Gastrocnemius medialis (tissue), 4 donors: ENCODE measurements around the gene FBN2. TPM values are rescaled to one million over a fixed set of nuclear protein-coding genes. Genes with fewer than 3 reads are reported as not detected.

Experiments used
- ATAC-seq, 2 donors: fragments of 150-250 bp; one replicate each; pipeline ENCODE4 v1.9.1; 2016
- DNase-seq, 2 donors: peaks; one replicate each; pipeline ENCODE4 v3.0.0-alpha.2; 2019
- H3K27ac ChIP-seq, 4 donors: fragments of 200-600 bp; sonication (generic); 1 replicate in 1 of 4; 2 replicates in 3 of 4; pipeline ENCODE4 v1.5.1; 2016 to 2018; ENCODE audit warnings: mild to moderate bottlenecking in 2 of 4, moderate library complexity in 1 of 4
- H3K27me3 ChIP-seq, 3 donors: fragments of 200-600 bp; sonication (generic) in 2 of 3; 1 replicate in 1 of 3; 2 replicates in 2 of 3; pipeline versions ENCODE4 v1.5.1 to v1.6.0; 2016 to 2019; ENCODE audit warnings: mild to moderate bottlenecking in 1 of 3, moderate library complexity in 1 of 3
- H3K36me3 ChIP-seq, 2 donors: fragments of 200-600 bp; sonication (generic) in 1 of 2; one replicate each; pipeline ENCODE4 v1.5.1; 2017 to 2018
- H3K4me1 ChIP-seq, 2 donors: fragments of 200-600 bp; sonication (generic) in 1 of 2; one replicate each; pipeline ENCODE4 v1.5.1; 2016 to 2017; ENCODE audit warnings: mild to moderate bottlenecking in 2 of 2
- H3K4me3 ChIP-seq, 4 donors: fragments of 200-600 bp; sonication (generic) in 3 of 4; 1 replicate in 1 of 4; 2 replicates in 3 of 4; pipeline ENCODE4 v1.5.1; 2016 to 2019; ENCODE audit warnings: mild to moderate bottlenecking in 2 of 4
- H3K9me3 ChIP-seq, 3 donors: fragments of 200-600 bp; sonication (generic) in 2 of 3; 1 replicate in 1 of 3; 2 replicates in 2 of 3; pipeline ENCODE4 v1.5.1; 2016 to 2019
- POLR2A ChIP-seq, 2 donors: fragments of 450-650 bp; IDR thresholded peaks; one replicate each; pipeline ENCODE4 v1.6.1; 2017; ENCODE audit warnings: antibody characterized with exemption in 2 of 2, mild to moderate bottlenecking in 2 of 2, moderate library complexity in 2 of 2
- in situ Hi-C, 4 donors: fragments of 200-750 bp; cut with MboI; loops; one replicate each; pipeline versions ENCODE4 v1.15.0 to v1.8.0; 2017; ENCODE audit warnings: low sequenced_read_pairs in 4 of 4
- intact Hi-C: fragments of 100-400 bp; cut with DNase I; formaldehyde crosslinking; loops from one replicate; pipeline ENCODE4 v1.15.1; 2023; ENCODE audit warnings: low total_unique reads
- total RNA-seq, 4 donors: library from RNA; depleted of rRNA; stranded (reverse); fragments of >200 nt; gene quantifications; one replicate each; pipeline versions ENCODE4 v1.1.0 to v1.2.3, GENCODE V29; 2016
- TF ChIP-seq, protein P1 (sequence below), 5 experiments: fragments of 450-650 bp in 3 of 5; fragments of 200-600 bp in 2 of 5; sonication (generic) in 2 of 5; IDR thresholded peaks in 4 of 5; conservative IDR thresholded peaks in 1 of 5; 1 replicate in 4 of 5; 2 replicates in 1 of 5; pipeline ENCODE4 v1.5.1; 2016 to 2019; ENCODE audit warnings: antibody characterized with exemption in 5 of 5, mild to moderate bottlenecking in 3 of 5, moderate library complexity in 3 of 5

FBN2 gene
- total RNA-seq, 4 donors from 2014 or later = 0.07 to 0.20 TPM; not detected in 2

GRCh38 chr5:128276537-128277216, 261.4 kb downstream of the FBN2 start:
- DNase-seq (no peak), ATAC-seq (no peak)
- no peaks in the 10 kb centered on the region for H3K27me3 ChIP-seq

DNA sequence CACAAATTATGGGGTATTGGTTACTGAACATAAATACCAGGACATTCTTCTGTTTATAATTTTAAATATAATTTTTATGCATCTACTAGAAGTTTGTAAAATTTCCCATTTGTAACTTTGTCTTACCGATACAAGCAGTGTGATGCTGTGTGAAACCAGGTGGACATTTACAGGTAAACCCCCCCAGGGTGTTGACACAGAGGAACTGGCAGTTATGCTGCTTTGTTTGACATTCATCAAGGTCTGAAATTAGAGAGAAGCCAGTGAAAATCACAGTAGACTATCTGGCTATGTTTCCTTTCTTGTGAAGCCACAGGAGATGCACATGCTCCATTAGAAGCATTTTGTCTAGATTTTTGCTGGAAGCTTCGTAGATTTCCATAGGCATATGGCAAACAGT, 263.6 kb downstream of the FBN2 start:
- no peaks in the 10 kb centered on the region for H3K36me3 ChIP-seq
- intact Hi-C loops (no loop called here), in situ Hi-C loops (no loop called here)
- no peaks in the 10 kb centered on the region for H3K4me1 ChIP-seq
- no peaks in the 10 kb centered on the region for H3K27me3 ChIP-seq
- H3K27ac ChIP-seq = no peak overlapping the region
- no peaks in the 10 kb centered on the region for H3K9me3 ChIP-seq
- no peak for DNase-seq
- no peak overlapping the region for H3K4me3 ChIP-seq
- no peak for ATAC-seq
- TF ChIP-seq, protein P1, sequence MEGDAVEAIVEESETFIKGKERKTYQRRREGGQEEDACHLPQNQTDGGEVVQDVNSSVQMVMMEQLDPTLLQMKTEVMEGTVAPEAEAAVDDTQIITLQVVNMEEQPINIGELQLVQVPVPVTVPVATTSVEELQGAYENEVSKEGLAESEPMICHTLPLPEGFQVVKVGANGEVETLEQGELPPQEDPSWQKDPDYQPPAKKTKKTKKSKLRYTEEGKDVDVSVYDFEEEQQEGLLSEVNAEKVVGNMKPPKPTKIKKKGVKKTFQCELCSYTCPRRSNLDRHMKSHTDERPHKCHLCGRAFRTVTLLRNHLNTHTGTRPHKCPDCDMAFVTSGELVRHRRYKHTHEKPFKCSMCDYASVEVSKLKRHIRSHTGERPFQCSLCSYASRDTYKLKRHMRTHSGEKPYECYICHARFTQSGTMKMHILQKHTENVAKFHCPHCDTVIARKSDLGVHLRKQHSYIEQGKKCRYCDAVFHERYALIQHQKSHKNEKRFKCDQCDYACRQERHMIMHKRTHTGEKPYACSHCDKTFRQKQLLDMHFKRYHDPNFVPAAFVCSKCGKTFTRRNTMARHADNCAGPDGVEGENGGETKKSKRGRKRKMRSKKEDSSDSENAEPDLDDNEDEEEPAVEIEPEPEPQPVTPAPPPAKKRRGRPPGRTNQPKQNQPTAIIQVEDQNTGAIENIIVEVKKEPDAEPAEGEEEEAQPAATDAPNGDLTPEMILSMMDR (IDR thresholded peaks at IDR 0.05 in 4 of 5, conservative IDR thresholded peaks at IDR 0.05 in 1 of 5) = no peak
- TF ChIP-seq POLR2A (IDR thresholded peaks at IDR 0.05) = no peak

More at GRCh38 chr5:128276537-128277216, 261.4 kb downstream of the FBN2 start:
- Histone ChIP-seq H3K4me3 (no peak overlapping the region), H3K27ac (no peak overlapping the region), H3K4me1 (no peaks in the 10 kb centered on the region), H3K36me3 (no peaks in the 10 kb centered on the region), H3K9me3 (no peaks in the 10 kb centered on the region)
- TF ChIP-seq, protein P1 (IDR thresholded peaks at IDR 0.05 in 4 of 5, conservative IDR thresholded peaks at IDR 0.05 in 1 of 5) = no peak
- TF ChIP-seq POLR2A (IDR thresholded peaks at IDR 0.05) = no peak
- intact Hi-C loops (no loop called here), in situ Hi-C loops (no loop called here)

DNA sequence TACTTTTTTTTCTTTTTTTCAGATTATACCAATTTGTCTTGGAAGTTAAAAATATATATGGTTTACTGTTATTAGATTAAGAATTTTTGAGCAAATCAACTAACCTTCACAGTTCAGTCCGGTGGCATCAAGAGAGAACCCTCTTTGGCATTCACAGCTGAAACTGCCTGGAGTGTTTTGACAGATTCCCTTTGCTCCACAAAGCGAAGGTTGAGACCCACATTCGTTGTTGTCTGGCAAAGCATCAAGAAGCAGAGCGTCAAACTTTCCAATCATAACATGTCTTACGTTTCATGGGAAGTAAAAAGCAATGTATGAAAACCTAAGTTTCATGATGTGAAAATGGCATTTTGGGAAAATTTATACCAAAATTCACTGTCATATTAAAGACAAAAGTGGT, 264.3 kb downstream of the FBN2 start:
- H3K27me3 ChIP-seq = no peaks in the 10 kb centered on the region
- DNase-seq (no peak), ATAC-seq (no peak)
- no peak overlapping the region for H3K27ac ChIP-seq
- TF ChIP-seq POLR2A (IDR thresholded peaks at IDR 0.05) = no peak
- TF ChIP-seq, protein P1 (IDR thresholded peaks at IDR 0.05 in 4 of 5, conservative IDR thresholded peaks at IDR 0.05 in 1 of 5) = no peak
- no peak overlapping the region for H3K4me3 ChIP-seq
- intact Hi-C loops (no loop called here), in situ Hi-C loops (no loop called here)
- H3K4me1 ChIP-seq = no peaks in the 10 kb centered on the region
- H3K36me3 ChIP-seq = no peaks in the 10 kb centered on the region
- no peaks in the 10 kb centered on the region for H3K9me3 ChIP-seq

- Histone ChIP-seq H3K27ac (no peak overlapping the region), H3K9me3 (no peaks in the 10 kb centered on the region), H3K36me3 (no peaks in the 10 kb centered on the region), H3K4me1 (no peaks in the 10 kb centered on the region), H3K4me3 (no peak overlapping the region), H3K27me3 (no peaks in the 10 kb centered on the region)
- DNase-seq = no peak
- TF ChIP-seq, protein P1 (IDR thresholded peaks at IDR 0.05 in 4 of 5, conservative IDR thresholded peaks at IDR 0.05 in 1 of 5) = no peak
- no peak for TF ChIP-seq POLR2A (IDR thresholded peaks at IDR 0.05)
- in situ Hi-C loops = no loop called here
- intact Hi-C loops = no loop called here
- no peak for ATAC-seq
Measured at GRCh38 chr5:128271859-128272464, 266.1 kb downstream of the FBN2 start.
